Kidney (tissue), 14 donors: ENCODE results near the gene CAT. TPM values are rescaled to one million over a fixed set of nuclear protein-coding genes. Genes with fewer than 3 reads are reported as not detected.

Source experiments
- DNase-seq, 5 donors: peaks; one replicate each; pipeline ENCODE4 v3.0.0-alpha.2; 2013 to 2020
- FAIRE-seq: peaks from 2 replicates; lab custom pipeline; 2012; peaks lifted over from hg19 to GRCh38; lab: Jason Lieb, UNC
- H3K27ac ChIP-seq, 2 donors: one replicate each; pipeline ENCODE4 v1.7.0; 2013; ENCODE audit warnings: low read depth in 2 of 2, low read length in 2 of 2, inconsistent platforms in 1 of 2
- H3K27me3 ChIP-seq: one replicate; pipeline ENCODE4 v1.7.1; 2013; ENCODE audit warnings: low read length, inconsistent platforms; ENCODE audit not compliant: control insufficient read depth, insufficient read depth
- H3K36me3 ChIP-seq, 3 donors: one replicate each; pipeline versions ENCODE4 v1.7.0 to v1.7.1; 2013; ENCODE audit warnings: low read length in 3 of 3, control low read depth in 1 of 3, inconsistent platforms in 1 of 3; ENCODE audit not compliant: insufficient read depth in 3 of 3, control insufficient read depth in 2 of 3
- H3K4me1 ChIP-seq, 3 donors: one replicate each; pipeline versions ENCODE4 v1.7.0 to v1.7.1; 2013; ENCODE audit warnings: low read length in 3 of 3, inconsistent platforms in 1 of 3, low read depth in 1 of 3; ENCODE audit not compliant: control insufficient read depth in 2 of 3, insufficient read depth in 2 of 3
- H3K4me3 ChIP-seq, 3 donors: one replicate each; pipeline versions ENCODE4 v1.7.0 to v1.8.1; 2013; ENCODE audit warnings: low read length in 3 of 3, control low read depth in 1 of 3, inconsistent platforms in 1 of 3
- H3K9ac ChIP-seq, 3 donors: one replicate each; pipeline versions ENCODE4 v1.7.0 to v1.7.1; 2013; ENCODE audit warnings: low read length in 3 of 3, control low read depth in 1 of 3, inconsistent platforms in 1 of 3
- H3K9me3 ChIP-seq, 3 donors: one replicate each; pipeline versions ENCODE4 v1.7.0 to v1.7.1; 2013; ENCODE audit warnings: low read length in 3 of 3, control low read depth in 1 of 3, inconsistent platforms in 1 of 3; ENCODE audit not compliant: control insufficient read depth in 2 of 3, insufficient read depth in 1 of 3
- CTCF ChIP-seq: IDR thresholded peaks from 3 replicates; pipeline ENCODE4 v1.5.1; 2012; ENCODE audit warnings: mild to moderate bottlenecking, moderate library complexity, borderline replicate concordance; ENCODE audit not compliant: insufficient read depth; ENCODE audit errors: extremely low read depth
- intact Hi-C: fragments of 100-400 bp; cut with DNase I; formaldehyde crosslinking; loops from one replicate; pipeline ENCODE4 v1.11.1; 2022
- polyA plus RNA-seq: library from polyadenylated mRNA; stranded (reverse); fragments of 350-450 nt; fragmentation: Illumina TruSeq; extraction: RNeasy Lipid Tissue Mini Kit (QIAGEN cat#74804); gene quantifications from one replicate; pipeline ENCODE4 v1.2.3, GENCODE V29; 2014; ENCODE audit warnings: low read depth, low replicate concordance; ENCODE audit not compliant: insufficient read depth
- total RNA-seq: library from RNA; stranded (reverse); fragmentation: NEBNext Ultra II Directional; extraction: Animal tissue kit (Norgen Biotek cat#: 25700); gene quantifications from one replicate; pipeline ENCODE4 v1.2.1, GENCODE V29; 2021
- donor health status: control.
- donor health status: control.
- donor health status: control.
- donor health status: control.
- donor health status: control.
- donor health status: DM: yes; HTN: yes; CAD: no.
- donor health status: Normal renal cell carcinoma (clear cell type).

Gene CAT
- total and polyA plus RNA-seq, 2 donors from 2014 or later: 84.4 to 208 TPM

- no peaks in the 10 kb centered on the region for H3K27me3 ChIP-seq
- DNase-seq: no peak
- no peak for TF ChIP-seq CTCF
- H3K36me3 ChIP-seq: peaks cover 10 to 39% (median 31%) of the 10 kb centered on the region in 3 donors
- peaks cover 0 to 8% (median 6%) of the 10 kb centered on the region in 3 donors for H3K4me1 ChIP-seq
- H3K27ac ChIP-seq: no peak overlapping the region
- H3K9me3 ChIP-seq: no peaks in the 10 kb centered on the region
- no peak overlapping the region for H3K9ac ChIP-seq
- intact Hi-C loops: no loop called here
- H3K4me3 ChIP-seq: no peak overlapping the region
- FAIRE-seq: no peak
These were observed 19.8 kb downstream of the CAT start for GRCh38 chr11:34458525-34458924.

GRCh38 chr11:34459507-34460162 is 20.9 kb downstream of the CAT start:
- TF ChIP-seq CTCF: no peak
- FAIRE-seq (no peak), DNase-seq (no peak)
- Histone ChIP-seq H3K4me1 (peaks cover 0 to 12% (median 7%) of the 10 kb centered on the region in 3 donors), H3K27ac (no peak overlapping the region), H3K9me3 (no peaks in the 10 kb centered on the region), H3K9ac (no peak overlapping the region), H3K27me3 (no peaks in the 10 kb centered on the region), H3K36me3 (peaks cover 7 to 38% (median 35%) of the 10 kb centered on the region in 3 donors), H3K4me3 (no peak overlapping the region)
- intact Hi-C loops: no loop called here

GRCh38 chr11:34460278-34460677 is 21.5 kb downstream of the CAT start:
- no peak for TF ChIP-seq CTCF
- Histone ChIP-seq H3K4me1 (peaks cover 0 to 12% (median 7%) of the 10 kb centered on the region in 3 donors), H3K27me3 (no peaks in the 10 kb centered on the region), H3K27ac (no peak overlapping the region), H3K9me3 (no peaks in the 10 kb centered on the region), H3K36me3 (peaks cover 8 to 38% (median 35%) of the 10 kb centered on the region in 3 donors), H3K9ac (no peak overlapping the region), H3K4me3 (no peak overlapping the region)
- FAIRE-seq (no peak), DNase-seq (no peak)
- intact Hi-C loops: no loop called here

GRCh38 chr11:34461215-34461614 is 22.5 kb downstream of the CAT start:
- no peak for DNase-seq
- Histone ChIP-seq H3K27ac (no peak overlapping the region), H3K4me3 (no peak overlapping the region), H3K27me3 (no peaks in the 10 kb centered on the region), H3K4me1 (peaks cover 0 to 12% (median 7%) of the 10 kb centered on the region in 3 donors), H3K36me3 (peaks cover 14 to 43% (median 43%) of the 10 kb centered on the region in 3 donors), H3K9ac (no peak overlapping the region), H3K9me3 (no peaks in the 10 kb centered on the region)
- intact Hi-C loops: no loop called here
- no peak for FAIRE-seq
- no peak for TF ChIP-seq CTCF
